ENCODE results near the gene RESP18. TPM values are rescaled to one million over a fixed set of nuclear protein-coding genes. Genes with fewer than 3 reads are reported as not detected.
"Not testable (repeated sequence)": the region's sequence is repeated elsewhere in the genome, so short reads cannot be mapped to it uniquely, and the experiment has no call there.

The RESP18 gene
- total RNA-seq, 5 donors from 2014 or later (not counting 1 experiment from before 2014, with no cell fraction given) = not detected

GRCh38 chr2:219291394-219291793 is 41.1 kb downstream of the RESP18 start:
- Mint-ChIP-seq H3K36me3 (no peaks in the 10 kb centered on the region), H3K27me3 (no peaks in the 10 kb centered on the region), H3K4me3 (no peak overlapping the region), H3K27ac (no peak overlapping the region), H3K9me3 (no peaks in the 10 kb centered on the region), H3K4me1 (peaks cover 9 to 24% (median 16%) of the 10 kb centered on the region in 3 donors)
- Histone ChIP-seq H3K27me3 (replicated peaks in 1 of 2; ENCODE audit: control insufficient read depth in 2 of 2, extremely low read depth in 1 of 2, insufficient read depth in 2 of 2, low read length in 1 of 2) (no peaks in the 10 kb centered on the region), H3K27ac (ENCODE audit: low read length) (no peak overlapping the region), H3K4me3 (ENCODE audit: control insufficient read depth in 1 of 2, extremely low read depth in 1 of 2, low read length in 1 of 2) (no peak overlapping the region), H3K9me3 (no peaks in the 10 kb centered on the region), H3K36me3 (ENCODE audit: control insufficient read depth in 2 of 2, extremely low read depth in 1 of 2, insufficient read depth in 1 of 2, low read length in 1 of 2) (peaks cover 0 to 3% of the 10 kb centered on the region in 2 donors), H3K4me1 (ENCODE audit: control insufficient read depth in 1 of 2, extremely low read depth in 1 of 2, insufficient read depth in 2 of 2, low read length in 2 of 2) (peaks cover 0 to 14% of the 10 kb centered on the region in 2 experiments)
- POLR2A ChIA-PET = interaction anchor here (1.2 to 1.3 kb wide), 2 partner anchors 9 to 10 kb away, joined by 4 to 5 read pairs; no protein-coding TSS in a partner anchor
- CTCF ChIA-PET = interaction anchor here (0.6 to 11.0 kb wide), 5 partner anchors 10 to 134 kb away, joined by 3 to 116 read pairs (median 3); partner anchors contain the start of gene DNAJB2 (in 1 of the 2)
- DNase-seq (no peak), ATAC-seq (replicated peaks in 1 of 4) (no peak)
- WGBS (ENCODE audit: insufficient coverage) = 67% methylated on average over 1 of the region's 7 CpGs

DNA sequence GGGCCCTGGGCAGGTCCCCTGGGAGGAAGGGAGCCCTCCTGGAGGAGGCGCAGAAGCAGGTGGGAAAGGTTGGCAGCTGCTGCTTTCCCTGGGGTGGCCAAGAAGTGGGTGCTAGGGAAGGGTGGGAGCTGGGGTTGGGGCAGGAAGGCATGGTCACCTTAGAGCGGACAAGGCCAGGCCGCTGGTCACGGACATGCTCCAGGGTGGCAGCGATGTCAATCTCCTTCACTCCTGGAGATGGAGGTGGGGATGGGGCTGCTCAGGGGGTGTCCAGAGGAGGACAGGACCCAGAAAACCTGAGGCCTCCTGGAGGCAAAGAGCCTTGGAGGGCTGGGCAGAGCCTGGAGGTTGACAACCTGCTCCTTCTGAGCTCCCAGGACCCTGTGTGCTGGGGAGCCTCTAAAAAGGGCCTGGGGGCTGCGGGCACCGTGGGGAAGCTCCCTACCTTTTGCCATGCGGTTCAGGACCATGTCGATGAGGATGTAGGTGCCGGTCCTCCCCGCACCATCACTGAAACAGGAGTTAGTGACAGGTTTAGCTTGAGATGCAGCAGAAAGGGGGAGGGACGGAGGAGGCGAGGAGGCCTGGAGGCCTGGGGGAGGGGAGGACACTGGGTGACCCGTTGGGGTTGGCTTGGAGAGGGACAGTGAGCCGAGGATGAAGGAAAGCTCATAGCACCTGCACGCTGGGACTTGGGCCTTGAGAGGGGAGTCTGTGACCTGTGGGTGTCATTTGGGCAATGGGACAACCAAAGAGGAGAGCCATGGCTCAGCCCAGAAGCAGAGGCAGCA is 42.0 kb downstream of the RESP18 start:
- no peak for ATAC-seq (replicated peaks in 1 of 4)
- DNase-seq = no peak
- no peaks in the 10 kb centered on the region for H3K9me3 ChIP-seq
- Mint-ChIP-seq H3K27ac (no peak overlapping the region), H3K36me3 (no peaks in the 10 kb centered on the region), H3K27me3 (no peaks in the 10 kb centered on the region), H3K4me3 (no peak overlapping the region), H3K9me3 (no peaks in the 10 kb centered on the region), H3K4me1 (peaks cover 6 to 17% (median 11%) of the 10 kb centered on the region in 3 donors)
- ChIA-PET POLR2A (interaction anchor here in 1 of 2 donors (1.3 kb wide), 1 partner anchor 9 kb away, joined by 5 read pairs; no protein-coding TSS in a partner anchor), CTCF (interaction anchor here (0.7 to 11.0 kb wide), 3 partner anchors 10 to 204 kb away, joined by 3 to 116 read pairs (median 3); partner anchors contain the start of gene DNAJB2 (in 2 of the 2))
- no peak overlapping the region for H3K27ac ChIP-seq (ENCODE audit: low read length)
- 85% methylated on average over 16 of the region's 16 CpGs for WGBS (ENCODE audit: insufficient coverage)
- no peak overlapping the region for H3K4me3 ChIP-seq (ENCODE audit: control insufficient read depth in 1 of 2, extremely low read depth in 1 of 2, low read length in 1 of 2)
- peaks cover 0 to 15% of the 10 kb centered on the region in 2 experiments for H3K4me1 ChIP-seq (ENCODE audit: control insufficient read depth in 1 of 2, extremely low read depth in 1 of 2, insufficient read depth in 2 of 2, low read length in 2 of 2)
- peaks cover 0 to 9% of the 10 kb centered on the region in 2 donors for H3K36me3 ChIP-seq (ENCODE audit: control insufficient read depth in 2 of 2, extremely low read depth in 1 of 2, insufficient read depth in 1 of 2, low read length in 1 of 2)
- H3K27me3 ChIP-seq (replicated peaks in 1 of 2; ENCODE audit: control insufficient read depth in 2 of 2, extremely low read depth in 1 of 2, insufficient read depth in 2 of 2, low read length in 1 of 2) = no peaks in the 10 kb centered on the region

GRCh38 chr2:219289537-219290361 is 42.8 kb downstream of the RESP18 start:
- Mint-ChIP-seq H3K27ac (no peak overlapping the region), H3K27me3 (no peaks in the 10 kb centered on the region), H3K4me3 (no peak overlapping the region), H3K4me1 (peaks cover 3 to 14% (median 8%) of the 10 kb centered on the region in 3 donors), H3K9me3 (no peaks in the 10 kb centered on the region), H3K36me3 (peaks cover 4% of the 10 kb centered on the region)
- ATAC-seq (replicated peaks in 1 of 4) (no peak), DNase-seq (no peak)
- WGBS (ENCODE audit: insufficient coverage) = 79% methylated on average over 6 of the region's 16 CpGs
- H3K4me3 ChIP-seq (ENCODE audit: control insufficient read depth in 1 of 2, extremely low read depth in 1 of 2, low read length in 1 of 2) = no peak overlapping the region
- H3K9me3 ChIP-seq = no peaks in the 10 kb centered on the region
- peaks cover 1 to 17% of the 10 kb centered on the region in 2 donors for H3K36me3 ChIP-seq (ENCODE audit: control insufficient read depth in 2 of 2, extremely low read depth in 1 of 2, insufficient read depth in 1 of 2, low read length in 1 of 2)
- ChIA-PET POLR2A (no interaction called here), CTCF (interaction anchor here (0.8 to 11.0 kb wide), 2 partner anchors 9 to 11 kb away, joined by 3 to 116 read pairs; partner anchors contain the start of gene DNAJB2 (in 2 of the 2))
- no peaks in the 10 kb centered on the region for H3K27me3 ChIP-seq (replicated peaks in 1 of 2; ENCODE audit: control insufficient read depth in 2 of 2, extremely low read depth in 1 of 2, insufficient read depth in 2 of 2, low read length in 1 of 2)
- H3K4me1 ChIP-seq (ENCODE audit: control insufficient read depth in 1 of 2, extremely low read depth in 1 of 2, insufficient read depth in 2 of 2, low read length in 2 of 2) = peaks cover 0 to 10% of the 10 kb centered on the region in 2 experiments
- no peak overlapping the region for H3K27ac ChIP-seq (ENCODE audit: low read length)

DNA sequence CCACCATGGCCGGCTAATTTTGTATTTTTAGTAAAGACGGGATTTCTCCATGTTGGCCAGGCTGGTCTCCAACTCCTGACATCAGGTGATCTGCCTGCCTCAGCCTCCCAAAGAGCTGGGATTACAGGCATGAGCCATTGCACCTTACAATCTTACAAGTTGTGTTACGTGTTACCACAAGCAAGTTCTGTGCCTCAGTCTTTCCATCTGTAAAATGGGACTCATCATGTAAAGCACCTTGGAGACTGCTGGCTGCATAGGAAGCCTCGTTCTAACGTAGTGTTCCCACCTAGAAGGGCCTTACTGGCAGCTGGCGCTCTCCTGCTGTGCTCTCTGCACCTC is 43.4 kb downstream of the RESP18 start:
- Mint-ChIP-seq H3K27me3 (no peaks in the 10 kb centered on the region), H3K27ac (no peak overlapping the region), H3K4me1 (peaks cover 3 to 10% (median 5%) of the 10 kb centered on the region in 3 donors), H3K4me3 (no peak overlapping the region), H3K36me3 (peaks cover 4% of the 10 kb centered on the region), H3K9me3 (no peaks in the 10 kb centered on the region)
- DNase-seq (no peak), ATAC-seq (replicated peaks in 1 of 4) (no peak)
- no peaks in the 10 kb centered on the region for H3K9me3 ChIP-seq
- CTCF ChIA-PET = interaction anchor here in 1 of 2 donors (0.8 kb wide), 1 partner anchor 17 kb away, joined by 9 read pairs; no protein-coding TSS in a partner anchor
- no peak overlapping the region for H3K27ac ChIP-seq (ENCODE audit: low read length)
- peaks cover 7 to 23% of the 10 kb centered on the region in 2 donors for H3K36me3 ChIP-seq (ENCODE audit: control insufficient read depth in 2 of 2, extremely low read depth in 1 of 2, insufficient read depth in 1 of 2, low read length in 1 of 2)
- H3K27me3 ChIP-seq (replicated peaks in 1 of 2; ENCODE audit: control insufficient read depth in 2 of 2, extremely low read depth in 1 of 2, insufficient read depth in 2 of 2, low read length in 1 of 2) = no peaks in the 10 kb centered on the region
- H3K4me3 ChIP-seq (ENCODE audit: control insufficient read depth in 1 of 2, extremely low read depth in 1 of 2, low read length in 1 of 2) = no peak overlapping the region
- 76% methylated on average over 6 of the region's 6 CpGs for WGBS (ENCODE audit: insufficient coverage)
- H3K4me1 ChIP-seq (ENCODE audit: control insufficient read depth in 1 of 2, extremely low read depth in 1 of 2, insufficient read depth in 2 of 2, low read length in 2 of 2) = peaks cover 0 to 5% of the 10 kb centered on the region in 2 experiments
- POLR2A ChIA-PET = no interaction called here

DNA sequence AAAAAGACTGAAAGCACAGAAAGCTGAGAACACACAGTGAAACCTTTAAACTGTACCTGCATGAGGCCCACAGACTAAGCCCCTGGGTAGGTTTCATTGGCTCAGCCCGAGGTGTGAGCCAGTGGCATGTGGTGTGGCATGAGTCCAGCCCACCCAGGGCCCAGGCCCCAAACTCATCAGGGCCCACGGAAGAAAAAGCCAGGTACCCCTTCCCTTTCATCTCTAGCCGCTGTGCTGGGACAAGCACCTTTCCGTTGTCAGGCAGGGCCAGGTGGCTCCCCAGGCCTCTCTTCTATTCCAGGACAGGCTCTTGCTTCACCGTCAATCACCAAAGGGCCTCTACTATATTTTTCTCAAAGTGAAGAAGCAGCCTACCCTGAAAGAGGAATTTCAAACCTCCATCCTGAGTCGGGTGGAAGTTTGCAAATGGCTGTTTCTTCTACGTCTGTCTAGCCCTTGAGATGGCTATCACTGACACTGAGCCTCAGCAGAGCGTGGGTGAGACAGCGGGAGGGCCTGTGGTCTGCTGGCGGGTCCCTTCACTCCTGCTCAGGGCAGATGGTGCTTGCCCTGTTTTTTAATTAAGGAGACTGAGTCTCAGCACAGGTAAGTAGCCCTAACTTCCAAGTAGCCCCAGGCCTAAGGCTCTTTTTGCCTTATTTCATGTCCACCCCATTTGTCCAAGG is 44.8 kb downstream of the RESP18 start:
- DNase-seq (no peak), ATAC-seq (replicated peaks in 1 of 4) (no peak)
- Mint-ChIP-seq H3K27me3 (no peaks in the 10 kb centered on the region), H3K4me1 (peaks cover 8 to 11% (median 9%) of the 10 kb centered on the region in 3 donors), H3K9me3 (no peaks in the 10 kb centered on the region), H3K27ac (peak overlapping the region in 1 of 2 donors; percentile 28), H3K4me3 (no peak overlapping the region), H3K36me3 (peaks cover 13% of the 10 kb centered on the region)
- Histone ChIP-seq H3K27ac (ENCODE audit: low read length) (no peak overlapping the region), H3K9me3 (no peaks in the 10 kb centered on the region), H3K36me3 (ENCODE audit: control insufficient read depth in 2 of 2, extremely low read depth in 1 of 2, insufficient read depth in 1 of 2, low read length in 1 of 2) (peaks cover 15 to 37% of the 10 kb centered on the region in 2 donors), H3K27me3 (replicated peaks in 1 of 2; ENCODE audit: control insufficient read depth in 2 of 2, extremely low read depth in 1 of 2, insufficient read depth in 2 of 2, low read length in 1 of 2) (no peaks in the 10 kb centered on the region), H3K4me1 (ENCODE audit: control insufficient read depth in 1 of 2, extremely low read depth in 1 of 2, insufficient read depth in 2 of 2, low read length in 2 of 2) (peaks cover 0 to 3% of the 10 kb centered on the region in 2 experiments), H3K4me3 (ENCODE audit: control insufficient read depth in 1 of 2, extremely low read depth in 1 of 2, low read length in 1 of 2) (no peak overlapping the region)
- ChIA-PET POLR2A (interaction anchor here in 1 of 2 donors (0.7 kb wide), 1 partner anchor 91 kb away, joined by 3 read pairs; no protein-coding TSS in a partner anchor), CTCF (no interaction called here)
- WGBS (ENCODE audit: insufficient coverage) = 88% methylated on average over 8 of the region's 10 CpGs

DNA sequence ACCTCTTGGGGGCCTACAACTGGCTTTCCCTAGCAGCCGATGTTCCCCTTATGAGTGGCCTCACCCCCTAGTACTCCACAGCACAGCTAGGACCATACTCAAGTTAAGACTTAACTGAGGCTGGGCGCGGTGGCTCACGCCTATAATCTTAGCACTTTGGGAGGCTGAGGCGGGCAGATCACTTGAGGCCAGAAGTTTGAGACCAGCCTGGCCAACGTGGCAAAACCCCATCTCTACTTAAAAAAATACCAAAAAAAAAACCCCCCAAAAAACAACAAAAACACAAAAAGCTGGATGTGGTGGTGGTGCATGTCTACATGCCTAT is 45.5 kb downstream of the RESP18 start:
- Mint-ChIP-seq H3K27ac (peak overlapping the region in 1 of 2 donors; percentile 34), H3K4me1 (peaks cover 8 to 14% (median 11%) of the 10 kb centered on the region in 3 donors), H3K36me3 (peaks cover 13% of the 10 kb centered on the region)
- WGBS (ENCODE audit: insufficient coverage) = 98% methylated on average over 5 of the region's 6 CpGs
- ATAC-seq (replicated peaks in 1 of 4); H3K4me3 ChIP-seq (ENCODE audit: control insufficient read depth in 1 of 2, extremely low read depth in 1 of 2, low read length in 1 of 2); H3K4me3 Mint-ChIP-seq; H3K9me3 Mint-ChIP-seq; H3K9me3 ChIP-seq; DNase-seq; H3K4me1 ChIP-seq (ENCODE audit: control insufficient read depth in 1 of 2, extremely low read depth in 1 of 2, insufficient read depth in 2 of 2, low read length in 2 of 2); H3K27ac ChIP-seq (ENCODE audit: low read length); H3K27me3 Mint-ChIP-seq; CTCF ChIA-PET; H3K27me3 ChIP-seq (replicated peaks in 1 of 2; ENCODE audit: control insufficient read depth in 2 of 2, extremely low read depth in 1 of 2, insufficient read depth in 2 of 2, low read length in 1 of 2): not testable (repeated sequence)
- POLR2A ChIA-PET = interaction anchor here in 1 of 2 donors (0.7 kb wide), 1 partner anchor 91 kb away, joined by 3 read pairs; no protein-coding TSS in a partner anchor
- H3K36me3 ChIP-seq (ENCODE audit: control insufficient read depth in 2 of 2, extremely low read depth in 1 of 2, insufficient read depth in 1 of 2, low read length in 1 of 2) = peaks cover 15 to 44% of the 10 kb centered on the region in 2 donors

Data from T-cell (primary cell).